K562 (cell line): ENCODE measurements around the gene GIGYF1. TPM values are rescaled to one million over a fixed set of nuclear protein-coding genes. Genes with fewer than 3 reads are reported as not detected.

Experiments
- BMI1 ChIP-seq: fragments of 150-350 bp; IDR thresholded peaks from 2 replicates; pipeline ENCODE4 v1.6.1; 2014; ENCODE audit warnings: low read length
- CBX3 ChIP-seq, 2 experiments: IDR thresholded peaks; 1 replicate in 1 of 2; 2 replicates in 1 of 2; pipeline ENCODE4 v1.6.1; 2012; ENCODE audit warnings: inconsistent platforms in 2 of 2, low read length in 2 of 2, borderline replicate concordance in 1 of 2, control low read depth in 1 of 2
- CC2D1A ChIP-seq: fragments of 450-650 bp; IDR thresholded peaks from 2 replicates; pipeline ENCODE4 v1.6.1; 2017; ENCODE audit warnings: mild to moderate bottlenecking
- DPF2 ChIP-seq: fragments of 450-650 bp; IDR thresholded peaks from 2 replicates; pipeline ENCODE4 v1.6.1; 2016
- ELF2 ChIP-seq: fragments of 250-450 bp; sonication (Bioruptor Pico); IDR thresholded peaks from 2 replicates; pipeline ENCODE4 v1.5.0; 2021; ENCODE audit warnings: mild to moderate bottlenecking
- FOXM1 ChIP-seq, 2 experiments: fragments of 450-650 bp in 1 of 2; sonication (generic) in 1 of 2; formaldehyde crosslinking in 1 of 2; IDR thresholded peaks; 2 replicates each; pipeline versions ENCODE4 v1.6.1 to v1.9.0; 2017 to 2022; ENCODE audit warnings: low read depth in 2 of 2, mild to moderate bottlenecking in 2 of 2, missing genetic modification reagents in 1 of 2, moderate library complexity in 1 of 2
- GABPA ChIP-seq: fragments of 200-800 bp; sonication (Bioruptor generic); conservative IDR thresholded peaks from 2 replicates; pipeline ENCODE4 v1.6.1; 2016; ENCODE audit warnings: low read depth, missing genetic modification characterization, missing compliant biosample characterization
- GATA2 ChIP-seq: sonication (generic); formaldehyde crosslinking; IDR thresholded peaks from 2 replicates; pipeline ENCODE4 v1.4.0; 2020; ENCODE audit warnings: mild to moderate bottlenecking, missing genetic modification reagents
- HEY1 ChIP-seq: fragments of 250-450 bp; sonication (Bioruptor Pico); IDR thresholded peaks from 2 replicates; pipeline ENCODE4 v1.5.0; 2020; ENCODE audit warnings: mild to moderate bottlenecking, moderate library complexity, borderline replicate concordance
- HMG20B ChIP-seq: fragments of 250-450 bp; sonication (Bioruptor Pico); IDR thresholded peaks from 2 replicates; pipeline ENCODE4 v1.5.0; 2021; ENCODE audit warnings: mild to moderate bottlenecking
- KLF13 ChIP-seq: fragments of 450-650 bp; IDR thresholded peaks from 2 replicates; pipeline ENCODE4 v1.6.1; 2016; ENCODE audit warnings: missing genetic modification characterization, low read depth, mild to moderate bottlenecking, missing compliant biosample characterization, moderate library complexity, borderline replicate concordance
- MTA3 ChIP-seq: fragments of 450-650 bp; formaldehyde crosslinking; IDR thresholded peaks from 2 replicates; pipeline ENCODE4 v1.6.1; 2017; ENCODE audit warnings: mild to moderate bottlenecking, borderline replicate concordance
- NFIC ChIP-seq: fragments of 450-650 bp; IDR thresholded peaks from 2 replicates; pipeline ENCODE4 v1.6.1; 2017; ENCODE audit warnings: mild to moderate bottlenecking, inconsistent platforms
- NR3C1 ChIP-seq: sonication (generic); formaldehyde crosslinking; IDR thresholded peaks from 2 replicates; pipeline ENCODE4 v1.8.1; 2022; ENCODE audit warnings: missing genetic modification reagents
- TCF7L2 ChIP-seq: fragments of 150-350 bp; IDR thresholded peaks from 2 replicates; pipeline ENCODE4 v1.6.1; 2016; ENCODE audit warnings: low read depth, mild to moderate bottlenecking, low read length, moderate library complexity
- YY1 ChIP-seq, 3 experiments: IDR thresholded peaks; 2 replicates each; pipeline ENCODE4 v1.6.1; 2011; ENCODE audit warnings: low read length in 2 of 3, mild to moderate bottlenecking in 2 of 3, moderate library complexity in 2 of 3, borderline replicate concordance in 1 of 3, control low read depth in 1 of 3, low read depth in 1 of 3; ENCODE audit not compliant: insufficient read depth in 3 of 3, insufficient replicate concordance in 2 of 3, control insufficient read depth in 1 of 3, insufficient read length in 1 of 3; ENCODE audit errors: extremely low read depth in 1 of 3
- ZNF134 ChIP-seq: fragments of 250-450 bp; sonication (Bioruptor Pico); conservative IDR thresholded peaks from 2 replicates; pipeline ENCODE4 v1.4.0; 2020
- ZNF184 ChIP-seq: sonication (generic); formaldehyde crosslinking; IDR thresholded peaks from 2 replicates; pipeline ENCODE4 v1.5.0; 2020; ENCODE audit warnings: missing genetic modification reagents
- polyA plus RNA-seq, 8 experiments: library from polyadenylated mRNA; depleted of rRNA in 4 of 8; stranded (reverse) in 5 of 8; unstranded in 3 of 8; fragments of >200 nt; fragmentation: Nextera tagmentation in 2 of 8; fragmentation: Illumina TruSeq in 1 of 8; extraction: Ambion mirVana in 2 of 8; extraction: Trizol in 1 of 8; gene quantifications; 2 replicates each; pipeline versions ENCODE4 v1.2.1 to v1.2.3, GENCODE V29; 2011 to 2014; ENCODE audit warnings: inconsistent platforms in 1 of 8, missing spikeins in 1 of 8
- total RNA-seq, 7 experiments: library from RNA; depleted of rRNA in 6 of 7; stranded (reverse); fragments of >200 nt in 6 of 7; fragmentation: Illumina TruSeq in 2 of 7; extraction: Trizol in 2 of 7; gene quantifications; 2 replicates each; pipeline versions ENCODE4 v1.2.1 to v1.2.3, GENCODE V29; 2011 to 2021; ENCODE audit warnings: low replicate concordance in 1 of 7
- TF ChIP-seq, protein P1 (sequence below): fragments of 450-650 bp; IDR thresholded peaks from 2 replicates; pipeline ENCODE4 v1.7.0; 2016; ENCODE audit warnings: borderline replicate concordance
- TF ChIP-seq, protein P2 (sequence below): sonication (generic); IDR thresholded peaks from 2 replicates; pipeline ENCODE4 v1.6.1; 2016
- TF ChIP-seq, protein P3 (sequence below), 2 experiments: fragments of 450-650 bp in 1 of 2; sonication (generic) in 1 of 2; formaldehyde crosslinking; conservative IDR thresholded peaks; 2 replicates each; pipeline versions ENCODE4 v1.4.0 to v1.8.1; 2020 to 2022; ENCODE audit warnings: mild to moderate bottlenecking in 1 of 2, missing genetic modification reagents in 1 of 2
- TF ChIP-seq, protein P4 (sequence below): fragments of 250-450 bp; sonication (Bioruptor Pico); IDR thresholded peaks from 2 replicates; pipeline ENCODE4 v1.8.0; 2021; ENCODE audit warnings: moderate library complexity, mild to moderate bottlenecking, inconsistent platforms
- TF ChIP-seq, protein P5 (sequence below), 2 experiments: fragments of 450-650 bp; conservative IDR thresholded peaks; 2 replicates each; pipeline ENCODE4 v1.6.1; 2017; ENCODE audit warnings: mild to moderate bottlenecking in 2 of 2, moderate library complexity in 2 of 2

GIGYF1 gene
- total and polyA plus RNA-seq, 9 of the 15 experiments (the other 6 are each of a cell fraction or from before 2014, with no cell fraction given) = 0.56 to 76.2 (median 16.8) TPM

DNA sequence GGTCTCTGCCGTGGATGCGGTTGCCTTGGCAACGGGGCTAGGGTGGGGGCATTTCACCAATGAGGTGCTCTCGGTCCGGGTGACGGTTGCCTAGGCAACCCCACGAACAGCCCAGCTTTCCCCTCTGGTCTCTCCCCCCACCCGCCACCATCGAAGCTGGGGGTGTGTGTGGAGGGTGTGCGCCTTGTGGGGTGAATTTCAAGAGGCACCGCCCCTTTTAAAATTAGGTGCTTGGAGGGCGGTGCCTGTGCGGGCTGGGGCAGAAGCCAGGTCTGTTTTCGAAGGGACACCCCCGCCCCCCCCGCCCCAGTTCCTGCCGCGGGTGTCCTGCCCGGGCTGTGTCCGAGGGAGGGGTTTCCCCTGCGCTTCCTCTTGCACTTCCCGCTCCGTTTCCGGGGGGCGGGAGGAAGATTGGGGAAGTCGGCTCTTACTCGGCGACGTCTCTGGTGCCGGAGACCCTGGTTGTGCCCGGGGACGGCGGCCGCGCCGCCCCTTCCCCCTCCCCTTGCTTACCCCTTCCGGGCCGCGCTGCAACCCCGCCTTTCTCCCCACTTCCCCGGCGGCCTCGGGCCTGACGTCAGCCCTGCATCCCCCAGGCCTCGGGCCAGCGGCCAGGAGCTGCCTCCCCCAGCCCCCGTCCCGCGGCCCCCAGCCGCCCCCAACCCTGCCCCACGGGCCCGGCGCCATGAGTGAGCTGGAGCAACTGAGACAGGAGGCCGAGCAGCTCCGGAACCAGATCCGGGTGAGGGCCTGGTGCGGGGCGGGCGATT, 18.3 kb downstream of the GIGYF1 start (continued):
- TF ChIP-seq, protein P1, sequence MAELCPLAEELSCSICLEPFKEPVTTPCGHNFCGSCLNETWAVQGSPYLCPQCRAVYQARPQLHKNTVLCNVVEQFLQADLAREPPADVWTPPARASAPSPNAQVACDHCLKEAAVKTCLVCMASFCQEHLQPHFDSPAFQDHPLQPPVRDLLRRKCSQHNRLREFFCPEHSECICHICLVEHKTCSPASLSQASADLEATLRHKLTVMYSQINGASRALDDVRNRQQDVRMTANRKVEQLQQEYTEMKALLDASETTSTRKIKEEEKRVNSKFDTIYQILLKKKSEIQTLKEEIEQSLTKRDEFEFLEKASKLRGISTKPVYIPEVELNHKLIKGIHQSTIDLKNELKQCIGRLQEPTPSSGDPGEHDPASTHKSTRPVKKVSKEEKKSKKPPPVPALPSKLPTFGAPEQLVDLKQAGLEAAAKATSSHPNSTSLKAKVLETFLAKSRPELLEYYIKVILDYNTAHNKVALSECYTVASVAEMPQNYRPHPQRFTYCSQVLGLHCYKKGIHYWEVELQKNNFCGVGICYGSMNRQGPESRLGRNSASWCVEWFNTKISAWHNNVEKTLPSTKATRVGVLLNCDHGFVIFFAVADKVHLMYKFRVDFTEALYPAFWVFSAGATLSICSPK = no peak
- TF ChIP-seq, protein P2, sequence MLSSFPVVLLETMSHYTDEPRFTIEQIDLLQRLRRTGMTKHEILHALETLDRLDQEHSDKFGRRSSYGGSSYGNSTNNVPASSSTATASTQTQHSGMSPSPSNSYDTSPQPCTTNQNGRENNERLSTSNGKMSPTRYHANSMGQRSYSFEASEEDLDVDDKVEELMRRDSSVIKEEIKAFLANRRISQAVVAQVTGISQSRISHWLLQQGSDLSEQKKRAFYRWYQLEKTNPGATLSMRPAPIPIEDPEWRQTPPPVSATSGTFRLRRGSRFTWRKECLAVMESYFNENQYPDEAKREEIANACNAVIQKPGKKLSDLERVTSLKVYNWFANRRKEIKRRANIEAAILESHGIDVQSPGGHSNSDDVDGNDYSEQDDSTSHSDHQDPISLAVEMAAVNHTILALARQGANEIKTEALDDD = no peak
- TF ChIP-seq ELF2 (CRISPR knock-in tag) = 0 out of 2 replicates have a peak, but pooled peaks have one; percentile 29
- TF ChIP-seq YY1 (IDR thresholded peaks at IDR 0.05; ENCODE audit: borderline replicate concordance in 1 of 3, control insufficient read depth in 1 of 3, extremely low read depth in 1 of 3, insufficient read depth in 3 of 3, insufficient read length in 1 of 3, insufficient replicate concordance in 2 of 3, low read depth in 1 of 3, low read length in 2 of 3) = peak in 1 of 3 experiments; percentile 5
- peak; percentile 50 for TF ChIP-seq FOXM1 (IDR thresholded peaks at IDR 0.05; ENCODE audit: low read depth)
- TF ChIP-seq FOXM1 (CRISPR knock-in tag; IDR thresholded peaks at IDR 0.05; ENCODE audit: low read depth) = no peak
- TF ChIP-seq, protein P3, sequence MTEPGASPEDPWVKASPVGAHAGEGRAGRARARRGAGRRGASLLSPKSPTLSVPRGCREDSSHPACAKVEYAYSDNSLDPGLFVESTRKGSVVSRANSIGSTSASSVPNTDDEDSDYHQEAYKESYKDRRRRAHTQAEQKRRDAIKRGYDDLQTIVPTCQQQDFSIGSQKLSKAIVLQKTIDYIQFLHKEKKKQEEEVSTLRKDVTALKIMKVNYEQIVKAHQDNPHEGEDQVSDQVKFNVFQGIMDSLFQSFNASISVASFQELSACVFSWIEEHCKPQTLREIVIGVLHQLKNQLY (CRISPR knock-in tag; conservative IDR thresholded peaks at IDR 0.05) = no peak
- TF ChIP-seq DPF2 = no peak
- no peak for TF ChIP-seq HEY1 (CRISPR knock-in tag)
- no peak for TF ChIP-seq NFIC
- no peak for TF ChIP-seq GATA2 (CRISPR knock-in tag)
- TF ChIP-seq MTA3 = no peak
- TF ChIP-seq CC2D1A = no peak
- TF ChIP-seq TCF7L2 = no peak
- peak; percentile 83 for TF ChIP-seq GABPA (tag)
- peak; percentile 27; the same call in 1 of the 2 replicates for TF ChIP-seq KLF13 (tag)
- no peak for TF ChIP-seq NR3C1 (CRISPR knock-in tag)
- TF ChIP-seq CBX3 (IDR thresholded peaks at IDR 0.05; ENCODE audit: borderline replicate concordance in 1 of 2, low read length in 2 of 2) = no peak
- TF ChIP-seq, protein P4, sequence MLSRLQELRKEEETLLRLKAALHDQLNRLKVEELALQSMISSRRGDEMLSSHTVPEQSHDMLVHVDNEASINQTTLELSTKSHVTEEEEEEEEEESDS = no peak
- TF ChIP-seq BMI1 = peak; percentile 89
- no peak for TF ChIP-seq ZNF134 (CRISPR knock-in tag)
- no peak for TF ChIP-seq HMG20B (CRISPR knock-in tag)
- no peak for TF ChIP-seq ZNF184 (CRISPR knock-in tag)
- TF ChIP-seq, protein P5, sequence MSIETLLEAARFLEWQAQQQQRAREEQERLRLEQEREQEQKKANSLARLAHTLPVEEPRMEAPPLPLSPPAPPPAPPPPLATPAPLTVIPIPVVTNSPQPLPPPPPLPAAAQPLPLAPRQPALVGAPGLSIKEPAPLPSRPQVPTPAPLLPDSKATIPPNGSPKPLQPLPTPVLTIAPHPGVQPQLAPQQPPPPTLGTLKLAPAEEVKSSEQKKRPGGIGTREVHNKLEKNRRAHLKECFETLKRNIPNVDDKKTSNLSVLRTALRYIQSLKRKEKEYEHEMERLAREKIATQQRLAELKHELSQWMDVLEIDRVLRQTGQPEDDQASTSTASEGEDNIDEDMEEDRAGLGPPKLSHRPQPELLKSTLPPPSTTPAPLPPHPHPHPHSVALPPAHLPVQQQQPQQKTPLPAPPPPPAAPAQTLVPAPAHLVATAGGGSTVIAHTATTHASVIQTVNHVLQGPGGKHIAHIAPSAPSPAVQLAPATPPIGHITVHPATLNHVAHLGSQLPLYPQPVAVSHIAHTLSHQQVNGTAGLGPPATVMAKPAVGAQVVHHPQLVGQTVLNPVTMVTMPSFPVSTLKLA (conservative IDR thresholded peaks at IDR 0.05) = peak; percentile 15 to 60; a peak in 2 of 4 replicates
